ENCODE measurements around the gene CASZ1.

The CASZ1 gene

DNA sequence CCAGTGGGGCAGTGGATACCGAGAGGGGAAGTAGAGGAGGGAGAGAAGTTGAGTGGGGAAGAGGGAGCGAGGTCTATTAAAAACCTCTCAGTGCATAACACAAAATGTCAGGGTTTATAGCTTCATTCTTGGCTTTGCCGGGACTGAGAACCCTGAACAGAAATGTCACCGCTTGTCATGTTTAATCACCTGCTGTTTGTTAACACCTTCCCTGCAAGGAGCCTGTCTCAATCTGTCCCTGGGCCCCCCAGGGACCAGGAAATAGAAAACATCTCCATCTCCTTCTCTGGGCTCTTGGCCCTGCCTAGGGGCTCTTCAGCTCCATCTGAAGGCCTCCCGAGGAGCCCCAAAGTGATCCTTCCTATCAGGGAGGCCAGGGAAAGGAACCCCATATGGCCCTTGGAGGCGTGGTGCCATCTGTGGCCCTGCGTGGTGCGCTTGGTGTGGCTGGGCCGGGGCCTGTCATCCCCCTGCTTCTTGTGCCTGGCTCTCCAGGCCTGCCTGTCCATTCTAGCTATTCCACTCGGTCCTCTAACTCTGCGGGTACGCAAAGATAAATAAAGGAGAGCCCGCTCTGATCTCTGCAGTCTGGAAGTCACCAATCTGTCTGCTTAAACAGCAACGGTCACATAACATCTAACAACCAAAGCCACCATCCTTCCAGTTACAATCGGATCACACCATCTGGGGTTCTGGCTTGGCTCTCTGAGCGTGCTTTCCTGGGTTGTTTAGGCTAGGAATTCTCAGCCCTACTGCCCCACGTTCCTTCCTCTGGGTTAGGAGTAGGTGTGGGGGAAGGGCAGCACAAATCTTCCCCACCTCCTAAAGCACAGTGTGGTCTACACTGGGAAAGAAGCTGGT is 113.8 kb downstream of the CASZ1 start:
- H3K4me3 ChIP-seq (ENCODE audit: low read depth in 1 of 5, low read length in 5 of 5): no peak overlapping the region
- peaks cover 0 to 2% (median 0%) of the 10 kb centered on the region in 5 donors for H3K27me3 ChIP-seq (ENCODE audit: control insufficient read depth in 5 of 5, insufficient read depth in 4 of 5, low read length in 5 of 5)
- no peak overlapping the region for H3K9ac ChIP-seq (ENCODE audit: low read length in 5 of 5)
- no peak overlapping the region for H3K27ac ChIP-seq (ENCODE audit: low read depth, low read length)
- H3K9me3 ChIP-seq (ENCODE audit: control insufficient read depth in 5 of 5, low read length in 5 of 5): no peaks in the 10 kb centered on the region
- peaks cover 0 to 32% (median 21%) of the 10 kb centered on the region in 5 donors for H3K4me1 ChIP-seq (ENCODE audit: control insufficient read depth in 5 of 5, insufficient read depth in 5 of 5, low read length in 5 of 5)
- no peaks in the 10 kb centered on the region for H3K36me3 ChIP-seq (ENCODE audit: control insufficient read depth in 5 of 5, insufficient read depth in 5 of 5, low read length in 5 of 5)

DNA sequence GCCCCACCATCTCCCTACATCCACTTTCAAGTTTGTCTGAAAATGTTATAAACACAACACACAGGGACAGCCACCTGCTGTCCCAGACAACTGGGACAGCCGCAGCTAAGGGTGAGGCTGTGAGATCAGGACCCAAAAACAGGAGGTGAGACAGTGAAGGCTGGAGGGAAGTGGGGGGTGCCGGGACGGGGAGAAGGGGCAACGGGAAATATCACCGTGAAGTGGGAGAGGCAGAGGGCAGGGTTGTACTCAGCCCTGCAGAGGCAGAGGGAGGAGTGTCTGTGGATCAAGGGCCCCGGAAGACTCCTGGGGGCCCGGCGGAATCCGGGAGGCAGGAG is 114.4 kb downstream of the CASZ1 start:
- no peaks in the 10 kb centered on the region for H3K9me3 ChIP-seq (ENCODE audit: control insufficient read depth in 5 of 5, low read length in 5 of 5)
- peaks cover 0 to 28% (median 15%) of the 10 kb centered on the region in 5 donors for H3K4me1 ChIP-seq (ENCODE audit: control insufficient read depth in 5 of 5, insufficient read depth in 5 of 5, low read length in 5 of 5)
- H3K27ac ChIP-seq (ENCODE audit: low read depth, low read length): no peak overlapping the region
- H3K27me3 ChIP-seq (ENCODE audit: control insufficient read depth in 5 of 5, insufficient read depth in 4 of 5, low read length in 5 of 5): peaks cover 0 to 5% (median 0%) of the 10 kb centered on the region in 5 donors
- no peak overlapping the region for H3K9ac ChIP-seq (ENCODE audit: low read length in 5 of 5)
- no peak overlapping the region for H3K4me3 ChIP-seq (ENCODE audit: low read depth in 1 of 5, low read length in 5 of 5)
- H3K36me3 ChIP-seq (ENCODE audit: control insufficient read depth in 5 of 5, insufficient read depth in 5 of 5, low read length in 5 of 5): no peaks in the 10 kb centered on the region

DNA sequence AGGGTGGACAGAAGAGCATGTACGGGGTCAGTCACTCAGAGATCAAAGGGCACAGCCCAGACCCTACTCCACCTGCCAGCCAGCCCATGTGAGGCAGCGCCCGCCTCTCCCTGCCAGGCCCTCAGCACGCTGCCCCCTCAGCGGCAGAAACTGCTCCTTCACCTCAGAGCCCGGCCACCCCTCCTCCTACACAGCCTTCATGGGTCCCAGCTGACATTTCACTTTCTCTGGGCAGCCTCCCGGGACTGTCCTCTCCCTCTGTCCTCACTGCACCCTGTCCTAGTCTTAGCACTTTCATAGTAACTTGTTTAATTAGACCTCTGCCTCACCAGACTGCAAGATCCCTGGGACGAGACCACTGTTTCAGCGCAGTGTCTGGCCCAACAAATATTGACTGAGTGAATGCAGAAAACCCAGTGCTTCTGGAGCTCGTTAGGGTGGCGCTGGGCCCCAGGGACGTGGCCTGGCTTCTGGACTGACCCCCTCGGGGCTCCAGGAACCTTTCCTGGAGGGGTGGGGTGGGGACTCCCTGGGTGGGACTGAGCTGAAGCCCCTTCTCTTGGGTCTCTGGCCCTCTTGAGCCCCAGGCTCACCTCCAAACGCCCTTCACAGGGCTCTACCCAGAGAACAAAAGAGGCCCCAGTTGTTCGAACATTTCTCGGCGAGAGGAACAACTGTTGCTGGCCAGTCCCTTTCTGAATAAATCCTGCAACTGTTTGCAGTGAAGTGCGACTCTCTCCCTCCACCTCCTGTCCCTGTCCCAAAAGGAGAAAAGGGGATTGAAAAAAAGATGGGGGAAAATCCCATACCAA is 114.9 kb downstream of the CASZ1 start:
- Histone ChIP-seq H3K9ac (ENCODE audit: low read length in 5 of 5) (no peak overlapping the region), H3K9me3 (ENCODE audit: control insufficient read depth in 5 of 5, low read length in 5 of 5) (no peaks in the 10 kb centered on the region), H3K36me3 (ENCODE audit: control insufficient read depth in 5 of 5, insufficient read depth in 5 of 5, low read length in 5 of 5) (no peaks in the 10 kb centered on the region), H3K27ac (ENCODE audit: low read depth, low read length) (no peak overlapping the region), H3K4me3 (ENCODE audit: low read depth in 1 of 5, low read length in 5 of 5) (no peak overlapping the region), H3K27me3 (ENCODE audit: control insufficient read depth in 5 of 5, insufficient read depth in 4 of 5, low read length in 5 of 5) (peaks cover 0 to 5% (median 0%) of the 10 kb centered on the region in 5 donors), H3K4me1 (ENCODE audit: control insufficient read depth in 5 of 5, insufficient read depth in 5 of 5, low read length in 5 of 5) (peaks cover 0 to 22% (median 10%) of the 10 kb centered on the region in 5 donors)

DNA sequence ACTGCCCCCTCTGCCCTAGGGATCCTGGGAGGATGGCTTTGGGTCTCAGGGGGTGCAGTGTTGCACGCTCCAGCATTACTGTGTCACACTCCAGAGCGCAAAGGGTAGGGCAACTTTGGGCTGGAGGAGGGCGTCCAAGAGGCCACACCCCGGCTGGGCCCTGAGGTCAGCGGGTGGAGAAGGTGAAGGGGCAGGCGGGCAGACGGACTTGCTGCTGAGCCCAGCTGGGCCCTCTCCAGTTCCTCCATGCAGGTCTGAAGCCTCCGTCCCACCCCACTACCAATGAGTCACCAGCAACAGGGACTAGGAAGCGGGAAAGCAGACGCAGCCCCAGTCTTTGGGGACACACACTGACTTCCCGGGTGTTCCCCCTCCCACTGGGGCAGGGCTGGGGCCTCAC is 116.0 kb downstream of the CASZ1 start:
- H3K9ac ChIP-seq (ENCODE audit: low read length in 5 of 5): no peak overlapping the region

DNA sequence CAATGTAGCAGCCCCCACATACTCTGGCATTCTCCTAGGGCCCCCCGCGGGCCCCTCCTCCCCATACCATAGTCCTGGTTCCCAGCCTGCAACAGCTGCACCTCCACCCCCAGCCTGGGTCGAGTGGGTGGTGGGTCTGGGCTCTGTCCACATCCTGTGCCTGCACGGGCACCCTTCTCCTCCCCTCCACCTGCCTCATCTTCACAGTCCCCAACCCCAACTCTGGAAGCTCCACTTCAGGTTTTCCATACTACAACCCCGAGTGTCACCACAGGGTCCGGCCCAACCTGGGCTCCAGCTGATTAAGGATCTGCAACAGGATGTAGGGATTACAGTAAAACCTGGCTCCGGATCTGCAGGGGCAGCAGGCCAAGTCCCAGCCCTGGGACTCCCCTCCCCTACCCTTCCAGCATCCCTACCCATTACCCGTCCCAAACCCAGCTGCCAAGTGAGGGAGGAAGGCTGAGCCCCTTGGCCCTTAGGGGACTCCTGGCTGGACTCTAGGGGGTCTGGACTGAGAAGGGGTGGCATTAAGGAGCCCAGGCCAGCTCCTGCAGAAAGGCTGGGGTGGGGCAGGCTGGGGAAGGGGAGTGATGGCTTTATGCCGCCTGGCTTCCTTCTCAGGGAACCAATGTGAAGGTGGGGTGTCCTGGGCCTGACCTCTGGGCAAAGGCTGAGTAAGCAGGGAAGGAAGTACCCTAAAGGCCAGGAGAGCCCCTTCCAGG is 116.8 kb downstream of the CASZ1 start:
- no peak overlapping the region for H3K9ac ChIP-seq (ENCODE audit: low read length in 5 of 5)

More for the DNA sequence above, 116.0 kb downstream of the CASZ1 start:
- Histone ChIP-seq H3K27ac (ENCODE audit: low read depth, low read length) (no peak overlapping the region), H3K36me3 (ENCODE audit: control insufficient read depth in 5 of 5, insufficient read depth in 5 of 5, low read length in 5 of 5) (no peaks in the 10 kb centered on the region), H3K9me3 (ENCODE audit: control insufficient read depth in 5 of 5, low read length in 5 of 5) (no peaks in the 10 kb centered on the region), H3K4me3 (ENCODE audit: low read depth in 1 of 5, low read length in 5 of 5) (no peak overlapping the region), H3K4me1 (ENCODE audit: control insufficient read depth in 5 of 5, insufficient read depth in 5 of 5, low read length in 5 of 5) (peaks cover 0 to 12% (median 8%) of the 10 kb centered on the region in 5 donors), H3K27me3 (ENCODE audit: control insufficient read depth in 5 of 5, insufficient read depth in 4 of 5, low read length in 5 of 5) (peaks cover 0 to 5% (median 0%) of the 10 kb centered on the region in 5 donors)

DNA sequence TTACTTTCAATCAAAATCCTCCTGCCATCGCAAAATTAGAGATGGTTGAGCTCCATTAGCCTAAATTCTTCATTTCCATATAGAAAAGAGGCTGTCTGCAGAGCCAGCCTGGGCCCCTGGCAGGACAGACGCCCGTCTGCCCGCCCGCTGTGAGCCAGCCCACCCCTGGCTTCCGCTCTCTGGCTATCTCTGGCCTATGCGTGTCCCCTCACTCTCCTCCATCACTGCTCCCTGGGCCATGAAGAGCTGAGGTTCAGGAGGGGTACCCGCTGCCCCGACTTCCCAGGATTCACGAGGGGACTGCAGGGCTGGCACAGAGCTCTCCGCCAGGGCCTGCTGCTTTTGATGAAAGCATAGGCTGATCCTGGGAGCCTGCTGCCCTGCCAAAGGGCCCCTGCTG is 117.6 kb downstream of the CASZ1 start:
- no peaks in the 10 kb centered on the region for H3K9me3 ChIP-seq (ENCODE audit: control insufficient read depth in 5 of 5, low read length in 5 of 5)
- H3K27ac ChIP-seq (ENCODE audit: low read depth, low read length): no peak overlapping the region
- no peak overlapping the region for H3K9ac ChIP-seq (ENCODE audit: low read length in 5 of 5)
- H3K36me3 ChIP-seq (ENCODE audit: control insufficient read depth in 5 of 5, insufficient read depth in 5 of 5, low read length in 5 of 5): no peaks in the 10 kb centered on the region
- H3K4me3 ChIP-seq (ENCODE audit: low read depth in 1 of 5, low read length in 5 of 5): no peak overlapping the region
- H3K27me3 ChIP-seq (ENCODE audit: control insufficient read depth in 5 of 5, insufficient read depth in 4 of 5, low read length in 5 of 5): peaks cover 0 to 9% (median 5%) of the 10 kb centered on the region in 5 donors
- peaks cover 0 to 10% (median 8%) of the 10 kb centered on the region in 5 donors for H3K4me1 ChIP-seq (ENCODE audit: control insufficient read depth in 5 of 5, insufficient read depth in 5 of 5, low read length in 5 of 5)

More for the DNA sequence above, 116.8 kb downstream of the CASZ1 start:
- Histone ChIP-seq H3K4me3 (ENCODE audit: low read depth in 1 of 5, low read length in 5 of 5) (no peak overlapping the region), H3K4me1 (ENCODE audit: control insufficient read depth in 5 of 5, insufficient read depth in 5 of 5, low read length in 5 of 5) (peaks cover 0 to 10% (median 8%) of the 10 kb centered on the region in 5 donors), H3K27ac (ENCODE audit: low read depth, low read length) (no peak overlapping the region), H3K36me3 (ENCODE audit: control insufficient read depth in 5 of 5, insufficient read depth in 5 of 5, low read length in 5 of 5) (no peaks in the 10 kb centered on the region), H3K27me3 (ENCODE audit: control insufficient read depth in 5 of 5, insufficient read depth in 4 of 5, low read length in 5 of 5) (peaks cover 0 to 6% (median 0%) of the 10 kb centered on the region in 5 donors), H3K9me3 (ENCODE audit: control insufficient read depth in 5 of 5, low read length in 5 of 5) (no peaks in the 10 kb centered on the region)

DNA sequence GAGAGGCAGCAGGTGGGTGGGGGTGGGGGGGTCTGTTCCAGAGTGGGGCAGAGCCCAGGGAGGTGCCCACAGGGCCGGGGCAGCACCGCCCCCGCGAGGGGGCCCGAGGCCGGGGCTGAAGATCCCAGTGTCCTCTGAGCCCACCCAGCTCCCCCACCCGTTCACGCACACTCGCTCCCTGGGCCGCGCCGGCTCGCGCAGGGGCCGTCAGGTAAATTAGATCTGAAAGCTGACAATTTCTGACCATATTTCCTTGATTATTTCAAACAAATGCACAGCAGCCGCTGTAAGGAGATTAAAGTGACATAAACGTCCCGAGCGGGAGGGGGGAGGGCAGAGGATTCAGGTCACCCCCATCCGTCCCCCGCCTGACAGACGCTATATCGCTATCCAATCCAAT is 118.0 kb downstream of the CASZ1 start:
- H3K27me3 ChIP-seq (ENCODE audit: control insufficient read depth in 5 of 5, insufficient read depth in 4 of 5, low read length in 5 of 5): peaks cover 0 to 12% (median 8%) of the 10 kb centered on the region in 5 donors
- H3K9ac ChIP-seq (ENCODE audit: low read length in 5 of 5): no peak overlapping the region
- H3K36me3 ChIP-seq (ENCODE audit: control insufficient read depth in 5 of 5, insufficient read depth in 5 of 5, low read length in 5 of 5): no peaks in the 10 kb centered on the region
- no peaks in the 10 kb centered on the region for H3K9me3 ChIP-seq (ENCODE audit: control insufficient read depth in 5 of 5, low read length in 5 of 5)
- H3K4me3 ChIP-seq (ENCODE audit: low read depth in 1 of 5, low read length in 5 of 5): no peak overlapping the region
- H3K4me1 ChIP-seq (ENCODE audit: control insufficient read depth in 5 of 5, insufficient read depth in 5 of 5, low read length in 5 of 5): peaks cover 0 to 10% (median 8%) of the 10 kb centered on the region in 5 donors
- H3K27ac ChIP-seq (ENCODE audit: low read depth, low read length): no peak overlapping the region

DNA sequence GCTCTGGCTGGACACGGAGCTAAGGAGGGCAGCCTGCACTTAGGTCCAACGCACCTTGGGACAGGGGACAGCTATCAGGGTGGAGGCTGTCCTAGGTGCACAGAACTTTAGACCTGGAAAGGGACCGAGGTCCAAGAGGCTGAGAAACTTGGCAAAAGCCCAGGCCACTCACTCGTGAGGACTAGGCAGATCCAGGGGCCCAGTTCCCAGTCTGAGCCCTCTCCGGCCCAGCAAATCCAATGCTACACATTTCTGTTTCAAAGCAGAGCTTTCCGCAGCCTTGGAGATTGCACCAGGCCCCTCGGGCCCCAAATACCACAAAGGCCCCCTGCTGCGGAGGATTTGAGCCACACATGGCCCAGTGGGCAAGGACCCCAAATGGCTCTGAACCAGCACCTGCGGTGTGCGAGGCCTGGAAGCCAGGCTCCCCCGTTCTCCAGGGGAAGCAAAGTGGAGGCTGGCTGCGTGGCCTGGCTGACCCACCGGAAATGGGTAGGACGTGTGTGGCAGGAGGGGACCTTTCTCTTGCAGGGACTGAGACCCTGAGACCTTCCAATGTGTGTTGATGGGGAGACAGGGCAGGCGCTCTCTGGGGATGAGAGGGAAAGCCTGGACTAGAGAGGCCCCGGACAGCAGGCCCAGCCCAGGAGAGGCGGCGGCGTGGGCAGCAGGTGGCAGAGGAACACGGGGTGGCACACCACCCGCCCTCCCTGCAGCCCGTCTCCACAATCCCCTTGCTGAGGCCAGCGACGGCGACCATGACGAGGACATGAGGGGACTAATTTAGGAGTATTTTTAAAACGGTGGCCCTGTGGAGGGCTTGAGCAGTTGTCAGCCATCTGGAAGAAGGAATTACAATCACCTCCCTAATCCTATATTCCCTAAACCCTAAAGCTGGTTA is 118.7 kb downstream of the CASZ1 start:
- no peak overlapping the region for H3K4me3 ChIP-seq (ENCODE audit: low read depth in 1 of 5, low read length in 5 of 5)
- no peaks in the 10 kb centered on the region for H3K9me3 ChIP-seq (ENCODE audit: control insufficient read depth in 5 of 5, low read length in 5 of 5)
- no peak overlapping the region for H3K27ac ChIP-seq (ENCODE audit: low read depth, low read length)
- H3K27me3 ChIP-seq (ENCODE audit: control insufficient read depth in 5 of 5, insufficient read depth in 4 of 5, low read length in 5 of 5): peaks cover 0 to 15% (median 8%) of the 10 kb centered on the region in 5 donors
- no peak overlapping the region for H3K9ac ChIP-seq (ENCODE audit: low read length in 5 of 5)
- H3K4me1 ChIP-seq (ENCODE audit: control insufficient read depth in 5 of 5, insufficient read depth in 5 of 5, low read length in 5 of 5): peaks cover 0 to 10% (median 8%) of the 10 kb centered on the region in 5 donors
- H3K36me3 ChIP-seq (ENCODE audit: control insufficient read depth in 5 of 5, insufficient read depth in 5 of 5, low read length in 5 of 5): no peaks in the 10 kb centered on the region

DNA sequence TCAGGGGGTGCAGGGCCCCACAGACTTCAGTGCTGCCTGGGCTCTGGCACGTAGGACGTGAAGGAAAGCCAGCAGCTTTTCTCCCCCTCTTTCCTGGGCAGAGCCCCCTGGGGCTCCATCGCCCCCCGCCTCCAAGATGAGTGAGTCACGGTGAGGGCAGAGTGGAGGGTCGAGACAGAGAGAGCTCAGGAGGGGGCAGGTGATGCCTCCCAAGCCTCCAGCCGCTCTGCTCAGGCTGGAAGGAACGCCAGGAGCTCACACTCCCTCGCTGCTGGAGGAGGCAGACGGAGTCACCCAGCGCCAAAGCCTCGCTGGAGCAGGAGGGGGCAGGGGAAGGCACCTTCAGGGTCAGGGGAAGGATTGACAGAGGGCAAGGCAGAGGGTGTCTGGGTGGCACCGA is 119.5 kb downstream of the CASZ1 start:
- Histone ChIP-seq H3K36me3 (ENCODE audit: control insufficient read depth in 5 of 5, insufficient read depth in 5 of 5, low read length in 5 of 5) (no peaks in the 10 kb centered on the region), H3K9me3 (ENCODE audit: control insufficient read depth in 5 of 5, low read length in 5 of 5) (no peaks in the 10 kb centered on the region), H3K4me1 (ENCODE audit: control insufficient read depth in 5 of 5, insufficient read depth in 5 of 5, low read length in 5 of 5) (peaks cover 0 to 10% (median 8%) of the 10 kb centered on the region in 5 donors), H3K9ac (ENCODE audit: low read length in 5 of 5) (no peak overlapping the region), H3K27me3 (ENCODE audit: control insufficient read depth in 5 of 5, insufficient read depth in 4 of 5, low read length in 5 of 5) (peaks cover 0 to 15% (median 8%) of the 10 kb centered on the region in 5 donors), H3K27ac (ENCODE audit: low read depth, low read length) (no peak overlapping the region), H3K4me3 (ENCODE audit: low read depth in 1 of 5, low read length in 5 of 5) (no peak overlapping the region)
